GM18499 (cell line): ENCODE results near the gene WDR72.

ENCODE experiments used
- ATAC-seq: cut with Tn5 transposase; IDR thresholded peaks from one replicate; pipeline ENCODE4 v1.9.1; 2021; ENCODE audit warnings: moderate number of reproducible peaks; ENCODE audit not compliant: insufficient read depth, unreplicated experiment

WDR72 gene

DNA sequence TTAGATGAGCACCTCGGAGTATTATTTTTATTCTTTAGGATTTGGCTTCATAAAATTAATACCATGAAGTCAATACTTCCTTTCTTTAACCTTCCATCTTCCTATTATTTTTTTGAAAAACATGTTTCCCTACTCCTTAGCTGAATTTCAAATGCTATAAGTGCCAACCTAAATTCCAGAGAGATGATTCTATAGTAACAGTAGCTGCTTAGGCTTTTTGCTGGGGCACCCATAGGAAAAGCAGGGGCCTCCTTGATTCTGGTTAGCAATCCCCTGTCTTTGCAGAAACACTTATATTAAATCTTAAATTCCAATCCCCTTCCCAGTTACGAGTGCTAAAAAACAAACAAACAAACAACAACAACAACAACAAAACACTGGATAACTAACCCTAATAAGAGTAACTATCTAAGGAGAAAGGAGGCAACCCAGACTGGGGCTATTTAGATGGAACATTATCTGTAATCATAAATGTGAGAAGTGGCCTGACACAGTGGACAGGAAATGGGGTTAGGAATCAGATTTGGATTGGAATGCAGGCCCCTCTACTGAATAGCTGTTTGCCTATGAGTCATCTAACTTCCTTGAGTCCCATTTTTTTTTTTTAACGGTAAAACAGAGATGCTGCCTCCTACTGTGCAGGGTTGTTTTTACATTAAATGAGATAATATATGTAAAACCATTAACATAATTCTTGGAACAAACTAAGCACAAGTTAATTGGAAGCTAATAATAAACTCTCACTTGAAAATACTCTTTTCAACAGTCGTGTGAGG is 148.1 kb downstream of the WDR72 start:
- ATAC-seq, result no peak

DNA sequence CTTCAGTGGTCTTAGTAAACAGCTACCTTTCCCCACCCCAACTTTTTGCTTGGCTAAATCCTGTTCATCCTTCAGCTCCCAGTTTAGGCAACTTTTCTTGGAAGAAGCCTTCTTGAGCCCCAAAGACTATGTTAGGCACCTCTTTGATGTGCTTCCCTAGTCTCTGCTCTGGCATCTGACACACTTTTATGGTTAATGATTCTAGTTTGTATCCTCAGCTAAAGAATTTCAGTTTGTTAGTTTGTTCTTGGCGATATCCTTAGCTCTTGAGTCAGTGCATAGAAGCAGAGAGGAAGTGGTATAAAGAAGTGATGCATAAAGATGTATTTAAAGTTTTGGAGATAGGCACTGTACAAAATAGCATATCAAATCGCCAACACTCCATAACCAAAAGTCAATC is 168.4 kb downstream of the WDR72 start:
- ATAC-seq, result no peak

DNA sequence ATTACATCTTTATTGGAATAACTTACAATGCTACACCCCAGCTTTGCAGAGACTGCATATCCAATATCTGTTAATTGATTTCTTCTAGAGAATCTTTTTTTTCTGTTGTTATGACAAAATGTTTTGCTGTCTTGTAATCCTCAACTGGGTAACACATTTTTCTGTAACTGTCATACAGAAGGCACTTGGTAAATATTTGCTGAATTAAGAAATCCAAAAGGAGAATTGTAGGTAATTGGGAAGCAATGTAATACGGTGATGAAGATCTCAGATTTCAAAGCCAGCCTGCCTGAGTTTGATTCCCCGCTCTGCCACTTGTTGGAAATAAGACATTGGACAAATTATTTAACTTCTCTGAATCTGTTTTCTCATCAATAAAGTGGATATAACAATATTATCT is 169.1 kb downstream of the WDR72 start:
- ATAC-seq, result no peak

DNA sequence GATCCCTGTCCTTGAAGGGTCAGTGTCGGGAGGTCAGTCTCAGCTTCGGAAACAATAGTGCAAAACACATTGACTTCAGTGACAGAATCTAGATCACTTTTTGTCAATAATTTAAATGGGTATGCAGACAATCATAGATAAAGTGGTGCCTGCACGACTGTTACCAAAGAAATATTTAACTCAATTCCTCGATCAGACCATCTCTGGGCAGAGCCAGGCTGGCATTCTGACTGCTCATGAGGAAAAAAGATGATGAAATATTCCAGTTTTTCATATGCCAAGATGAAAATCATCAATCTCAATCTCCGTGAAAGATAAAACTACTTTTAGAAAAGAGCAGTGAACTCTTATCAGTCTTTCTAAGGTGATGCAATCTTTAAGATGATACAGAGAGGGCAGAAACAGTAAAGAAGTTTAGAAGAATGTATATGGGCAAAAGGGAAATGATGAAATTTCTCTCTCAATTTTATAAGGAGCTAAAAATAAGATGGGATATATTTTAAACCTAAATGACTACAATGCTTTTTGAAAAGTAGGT is 169.9 kb downstream of the WDR72 start:
- no peak for ATAC-seq

DNA sequence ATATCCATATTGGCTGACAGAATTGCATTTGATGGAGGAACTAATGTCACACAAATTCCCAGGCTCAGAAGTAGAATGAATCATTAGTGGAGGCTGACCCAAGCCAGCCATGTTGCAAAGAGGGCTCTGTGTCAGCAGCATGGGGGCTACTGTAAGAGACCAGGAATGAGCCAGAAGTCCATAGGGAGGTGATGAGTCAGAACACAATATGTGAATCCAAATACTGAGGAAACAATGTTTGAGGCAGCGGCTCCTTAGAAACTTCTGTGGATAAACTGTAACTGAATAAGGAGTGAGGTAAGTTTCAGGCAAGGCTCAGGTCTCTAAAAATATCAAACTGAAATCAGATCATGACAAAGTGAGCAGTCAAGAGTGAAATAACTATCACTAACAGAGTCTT is 170.7 kb downstream of the WDR72 start:
- no peak for ATAC-seq

DNA sequence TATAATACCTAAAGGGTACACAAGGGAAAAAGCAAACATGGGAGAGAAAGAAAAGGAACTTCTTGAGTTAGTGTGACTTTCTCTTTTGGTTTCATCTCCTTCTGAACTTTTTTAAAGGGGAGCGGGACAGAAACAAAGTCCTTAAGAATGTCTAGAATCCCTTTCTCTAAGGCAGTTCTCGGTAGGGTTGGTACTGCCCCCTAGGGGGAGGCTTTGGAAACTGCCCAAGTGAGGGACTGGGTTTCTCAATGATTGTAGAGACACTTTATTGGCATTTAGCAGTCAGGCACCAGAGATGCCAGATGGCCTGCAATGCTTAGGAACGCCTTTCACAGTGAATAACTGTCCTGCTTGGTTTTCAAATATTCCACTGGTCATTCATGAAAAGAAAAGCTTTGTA is 172.7 kb downstream of the WDR72 start:
- peak; percentile 69 for ATAC-seq

DNA sequence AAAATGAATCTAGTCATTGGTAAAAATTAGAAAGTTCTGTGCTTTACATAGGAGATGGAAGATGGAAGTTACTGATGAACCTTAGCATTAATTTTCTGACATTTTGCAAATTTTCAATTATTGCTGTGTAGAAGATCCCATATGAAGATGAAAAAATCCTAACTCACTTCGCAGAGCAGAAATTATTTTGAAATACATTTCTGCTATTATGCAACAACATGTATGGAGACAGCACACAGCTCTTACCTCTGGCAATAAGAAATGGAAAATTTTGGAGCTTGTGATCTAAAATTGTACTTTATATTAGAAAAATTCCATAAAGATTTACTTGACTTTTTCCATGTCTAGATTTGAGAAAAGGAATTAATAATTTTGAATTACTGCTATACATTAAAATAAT is 177.9 kb downstream of the WDR72 start:
- no peak for ATAC-seq

DNA sequence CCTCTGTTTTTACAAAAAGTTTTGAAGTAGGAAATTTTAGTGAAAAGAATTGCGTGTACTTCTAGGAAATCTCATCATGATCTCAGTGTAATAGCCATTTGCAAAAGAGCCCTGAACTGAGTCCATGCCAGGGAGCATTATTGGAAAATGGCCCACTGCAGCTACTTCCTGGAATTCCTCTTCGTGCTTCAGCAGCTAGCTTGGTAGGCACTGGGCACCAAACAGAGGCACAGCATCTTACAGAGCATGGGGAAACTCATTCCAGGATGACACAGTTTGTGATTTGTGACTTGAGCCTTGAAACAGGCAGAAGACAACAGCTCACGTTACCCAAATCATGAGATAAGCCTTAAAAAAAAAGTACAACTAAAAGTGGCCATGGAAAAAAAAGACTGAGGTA is 179.1 kb downstream of the WDR72 start:
- no peak for ATAC-seq

DNA sequence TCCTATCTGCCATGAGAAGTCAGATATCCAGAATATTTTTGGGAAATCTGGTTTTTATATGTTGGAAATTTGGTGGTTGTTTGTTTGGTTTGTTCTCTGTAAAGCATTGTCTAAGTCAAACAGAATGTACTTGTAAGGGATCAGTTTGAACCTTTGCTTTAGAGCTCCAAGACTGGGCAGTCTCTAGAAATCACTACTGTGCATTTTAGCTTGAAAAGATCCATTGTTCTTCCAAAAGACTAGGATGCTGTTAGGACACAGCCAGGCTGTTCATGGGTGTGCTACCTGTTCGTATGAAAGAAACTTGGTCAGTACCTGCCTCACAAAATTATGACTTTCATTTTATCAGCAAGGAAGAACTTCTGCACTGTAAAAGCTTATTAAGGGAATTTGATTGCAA is 182.6 kb downstream of the WDR72 start:
- ATAC-seq, result no peak

DNA sequence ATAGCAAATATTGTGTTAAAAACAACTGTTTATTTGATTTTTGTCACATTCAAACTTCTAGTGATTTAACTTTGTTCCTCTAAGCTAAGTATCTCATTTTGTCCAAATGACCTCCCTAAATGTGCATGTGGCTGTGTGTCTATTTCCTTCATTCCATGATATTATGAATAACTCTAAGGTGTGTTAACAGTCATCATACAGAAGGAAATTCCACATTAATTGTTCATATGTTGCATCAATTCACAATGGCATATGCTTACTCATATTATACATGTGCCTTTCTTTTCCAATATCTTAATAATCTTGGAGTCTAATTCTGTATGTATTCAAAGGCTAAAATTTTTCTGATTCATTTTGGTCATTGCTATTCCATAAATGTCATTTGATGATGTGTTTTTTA is 186.4 kb downstream of the WDR72 start:
- ATAC-seq, result no peak

DNA sequence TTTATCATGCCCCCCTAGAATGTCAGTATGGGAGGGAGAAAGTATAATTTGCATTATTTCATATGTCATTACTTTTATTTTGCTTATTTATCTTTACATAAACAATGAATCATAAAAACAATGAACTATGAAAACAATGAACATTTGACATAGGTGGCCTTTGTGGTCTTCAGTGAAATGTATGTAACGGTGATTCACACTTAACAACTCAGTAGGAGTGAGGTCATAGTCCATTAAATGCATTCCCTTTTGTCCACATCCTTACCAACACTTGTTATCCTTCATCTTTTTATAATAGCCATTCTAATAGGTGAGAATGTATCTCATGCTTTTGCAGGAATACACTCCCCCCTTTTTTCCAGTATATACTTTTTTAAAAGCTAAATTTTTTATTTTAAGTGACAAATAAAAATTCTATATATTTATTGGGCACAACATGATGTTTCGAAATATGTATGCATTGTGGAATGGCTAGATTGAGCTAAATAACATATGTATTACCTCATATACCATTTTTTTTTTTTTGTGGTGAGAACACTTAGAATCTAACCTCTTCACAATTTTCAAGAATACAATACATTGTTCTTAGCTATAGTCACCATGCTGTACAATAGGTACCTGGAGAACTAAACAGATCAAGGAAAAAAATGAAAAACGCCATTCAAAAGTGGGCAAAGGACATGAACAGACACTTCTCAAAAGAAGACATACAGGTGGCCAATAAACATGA is 189.5 kb downstream of the WDR72 start:
- no peak for ATAC-seq

DNA sequence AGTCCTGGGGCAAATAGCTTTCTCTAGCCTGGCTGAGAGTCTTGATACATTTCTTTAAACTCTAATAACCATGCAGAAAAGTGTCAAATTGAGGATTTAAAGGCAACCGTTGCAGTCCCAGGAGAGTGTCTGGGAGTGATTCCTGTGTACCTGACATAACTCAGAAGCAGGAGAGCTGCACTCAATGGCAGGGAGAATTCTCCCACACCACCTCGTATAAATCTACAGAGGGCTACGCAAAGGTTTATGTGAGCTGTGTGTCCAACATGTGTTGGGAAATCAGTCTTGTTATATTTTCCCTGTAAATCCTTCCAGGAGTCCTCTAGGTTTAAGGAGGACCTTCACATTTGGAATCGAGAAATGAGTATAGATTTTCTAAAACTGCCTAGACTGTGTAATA is 192.6 kb downstream of the WDR72 start:
- ATAC-seq, result no peak

DNA sequence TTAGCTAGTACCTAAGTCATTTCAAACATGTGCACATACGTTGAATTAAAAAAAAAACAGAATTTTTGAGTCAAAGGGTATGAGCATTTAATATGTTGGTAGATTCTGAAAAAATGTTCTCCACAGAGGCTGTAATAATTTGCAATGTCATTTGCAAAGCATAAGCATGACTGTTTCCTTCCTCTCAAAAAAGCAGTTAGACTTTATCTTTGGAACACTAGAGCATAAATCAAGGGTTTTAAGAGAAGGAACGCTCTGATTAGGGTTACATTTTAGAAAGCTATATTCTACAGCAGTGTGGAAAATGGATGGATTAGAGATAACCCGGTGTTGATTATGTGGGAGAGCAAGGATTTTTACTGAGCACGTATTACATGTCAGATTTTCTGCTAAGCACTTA is 193.7 kb downstream of the WDR72 start:
- no peak for ATAC-seq

DNA sequence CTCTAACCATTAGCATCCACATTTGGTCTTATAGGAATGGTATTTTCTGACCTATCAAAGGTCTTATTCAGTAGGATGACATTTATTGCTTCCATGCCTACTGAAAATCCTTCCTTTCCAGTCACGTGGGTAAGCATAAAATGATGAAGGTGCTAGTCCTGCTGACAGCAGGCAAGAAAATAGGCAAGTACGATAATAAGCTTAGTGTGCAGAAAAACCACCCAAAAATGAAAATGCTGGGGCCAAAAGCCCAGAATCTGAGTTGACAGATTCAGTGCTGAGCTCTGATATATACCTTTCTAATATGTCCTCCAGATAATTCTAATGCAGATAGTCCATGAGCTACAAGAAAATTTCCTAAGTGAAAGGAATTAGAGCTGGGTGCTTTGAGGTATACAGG is 194.8 kb downstream of the WDR72 start:
- no peak for ATAC-seq

DNA sequence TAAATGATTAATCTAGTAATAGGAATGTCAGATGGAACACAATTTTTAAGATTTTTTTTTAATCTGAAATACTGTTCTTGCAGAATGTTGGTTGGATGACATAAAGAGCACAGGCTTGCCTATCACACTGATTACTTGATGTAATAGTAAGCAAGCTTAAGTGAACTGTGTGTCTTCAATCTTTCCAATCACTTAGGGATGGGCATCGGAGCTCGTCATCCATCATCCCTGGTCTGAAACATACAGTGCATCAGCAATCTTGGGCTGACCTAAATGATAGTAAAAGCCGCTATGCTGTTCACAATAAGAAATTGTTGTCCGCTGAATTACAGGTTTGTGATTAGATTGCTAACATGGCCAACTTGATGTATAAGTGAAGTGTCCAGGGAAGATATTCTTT is 195.8 kb downstream of the WDR72 start:
- ATAC-seq, result no peak

DNA sequence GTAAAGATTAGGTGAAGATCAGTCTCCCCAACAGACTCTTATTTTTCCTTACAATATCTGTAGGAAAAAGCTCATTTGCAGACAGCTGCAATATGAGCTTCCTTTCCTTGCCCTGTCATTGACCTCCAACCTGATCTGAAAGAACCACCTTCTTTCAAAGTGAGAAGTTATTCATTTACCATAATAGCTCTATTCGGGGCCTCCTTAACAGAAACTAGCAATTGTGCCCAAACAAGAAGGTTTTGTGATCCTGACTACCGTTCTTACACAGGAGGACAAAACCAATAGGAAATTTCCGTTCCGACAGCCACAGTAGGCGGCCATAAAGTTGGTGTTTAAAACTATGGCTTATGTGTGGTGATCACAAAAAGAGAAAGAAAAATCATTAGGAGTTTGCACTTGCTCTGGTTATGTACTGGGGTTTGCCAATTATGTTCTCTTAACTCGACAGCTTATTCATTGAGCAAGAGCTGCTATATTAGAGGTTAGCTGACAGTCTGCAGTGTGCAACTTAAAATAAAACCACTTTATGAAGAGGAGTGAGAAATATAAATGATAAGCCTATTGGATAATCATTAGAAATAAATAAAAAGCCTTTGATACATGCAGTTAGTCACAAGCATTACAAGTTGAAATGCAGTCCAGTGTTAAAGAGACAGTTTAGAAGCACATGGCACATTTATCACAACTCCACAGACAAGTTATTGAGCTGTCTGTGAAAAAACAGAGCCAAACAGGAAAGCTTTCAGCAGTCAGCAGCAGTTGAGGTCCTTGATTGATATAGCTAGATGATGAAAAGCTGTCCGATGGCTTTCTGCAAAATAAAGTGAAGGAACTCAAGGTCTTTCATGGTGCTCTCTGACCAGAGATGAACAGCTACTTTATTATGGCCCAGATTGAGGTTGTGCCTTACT is 199.8 kb downstream of the WDR72 start:
- no peak for ATAC-seq

DNA sequence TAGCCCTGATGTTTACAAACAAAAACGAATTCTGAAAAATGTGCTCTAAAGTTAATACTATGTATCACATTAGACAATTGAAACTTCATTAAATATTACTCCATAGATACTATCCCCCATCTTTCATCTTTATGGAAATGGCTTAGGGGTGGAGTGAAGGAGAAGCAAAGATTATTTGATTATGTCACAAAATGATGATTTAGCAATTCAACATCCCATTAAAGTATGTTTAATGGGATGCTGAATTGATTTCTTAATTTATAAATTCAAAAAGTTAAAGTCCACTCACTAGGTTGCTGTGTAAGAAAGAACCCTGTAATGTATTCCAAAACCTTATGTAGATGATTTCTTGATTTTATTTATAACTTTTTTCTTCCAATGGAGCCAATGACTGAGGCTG is 201.1 kb downstream of the WDR72 start:
- no peak for ATAC-seq

DNA sequence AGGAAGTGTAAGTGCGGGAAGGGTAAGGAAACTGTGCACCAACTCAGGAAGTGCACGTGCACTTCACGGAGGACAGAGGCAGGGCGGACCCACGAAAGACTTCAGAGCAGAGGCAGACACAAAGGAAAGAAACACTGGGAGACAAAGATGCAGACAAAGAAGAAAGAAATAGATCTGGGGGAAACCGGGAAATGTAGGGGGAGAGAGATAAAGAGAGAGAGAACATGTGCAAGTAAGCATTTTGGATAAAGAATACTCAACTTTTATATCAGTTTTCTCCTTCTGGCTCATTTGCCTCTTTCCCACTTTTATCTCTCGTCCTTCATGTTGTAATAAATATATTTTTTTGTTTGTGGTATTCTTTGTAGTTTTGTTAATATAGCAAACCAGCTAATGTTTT is 204.2 kb downstream of the WDR72 start:
- no peak for ATAC-seq

DNA sequence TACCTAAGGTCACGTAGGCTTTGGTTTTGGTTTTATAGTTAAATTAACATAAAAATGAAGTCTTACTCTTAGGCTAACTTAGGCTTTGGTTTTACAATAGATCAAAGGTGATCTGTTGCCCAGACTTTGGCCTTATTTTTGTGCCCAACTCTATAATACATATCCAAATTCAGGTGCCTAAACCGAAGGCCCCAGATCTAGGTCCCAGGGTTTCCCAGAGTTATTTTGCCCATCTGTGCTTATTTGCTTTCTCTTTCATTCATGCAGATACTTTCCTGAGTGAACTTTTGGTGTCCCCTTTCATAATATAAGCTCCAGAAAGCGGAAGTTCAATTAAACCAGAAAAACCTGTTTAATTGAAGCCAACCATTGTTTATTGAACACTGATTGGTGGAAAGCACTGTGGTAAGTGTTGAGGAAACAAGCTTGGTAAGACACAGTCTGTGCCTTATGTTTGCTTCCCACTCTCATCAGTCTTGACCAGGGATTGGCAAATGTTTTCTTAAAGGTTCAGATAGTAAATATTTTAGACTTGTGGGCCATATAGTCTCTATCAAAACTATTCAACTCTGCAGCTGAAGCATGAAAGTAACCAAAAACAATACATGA is 209.7 kb downstream of the WDR72 start:
- no peak for ATAC-seq

DNA sequence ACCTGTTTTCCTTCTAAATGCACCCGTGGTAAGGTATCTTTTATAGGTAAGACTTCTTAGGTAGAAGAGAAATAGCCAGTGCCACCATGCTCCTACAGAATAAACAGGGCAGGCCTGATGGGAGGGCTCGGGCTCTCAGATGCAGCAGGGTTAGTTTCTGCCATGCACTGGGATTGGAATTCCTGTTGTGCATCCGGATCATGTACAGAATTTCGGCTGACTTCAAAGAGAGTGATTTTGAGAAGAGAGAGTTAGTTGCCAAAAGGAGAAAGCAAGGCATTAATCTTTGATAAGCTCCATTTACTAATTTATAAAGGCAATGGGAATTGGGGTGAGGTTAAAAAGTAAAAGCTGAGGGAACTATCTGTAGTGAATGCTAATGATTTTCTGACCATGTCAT is 211.2 kb downstream of the WDR72 start:
- no peak for ATAC-seq
